ENCODE data around the gene LRRC57.

GRCh38 chr15:42595626-42596240, 47.1 kb upstream of the LRRC57 start:
- TF ChIP-seq CTCF (IDR thresholded peaks at IDR 0.05) (no peak), POLR2A (IDR thresholded peaks at IDR 0.05; ENCODE audit: low read depth) (no peak), POLR2AphosphoS5 (IDR thresholded peaks at IDR 0.05) (no peak), EP300 (IDR thresholded peaks at IDR 0.05) (no peak)
